H9 (cell line): ENCODE results near the gene GRIN2A. TPM values are rescaled to one million over a fixed set of nuclear protein-coding genes. Genes with fewer than 3 reads are reported as not detected.

Experiments used
- DNase-seq: peaks from one replicate; pipeline ENCODE4 v3.0.0-alpha.2; 2017
- H2AFZ ChIP-seq: one replicate; pipeline ENCODE4 v1.6.1; 2013; ENCODE audit warnings: mild to moderate bottlenecking, low read length, control low read depth, moderate library complexity
- H2AK5ac ChIP-seq: 2 replicates; pipeline ENCODE4 v1.6.1; 2013; ENCODE audit warnings: low read length, control low read depth, mixed read lengths; ENCODE audit not compliant: insufficient read length
- H2BK120ac ChIP-seq: one replicate; pipeline ENCODE4 v1.6.1; 2013; ENCODE audit warnings: low read depth, mild to moderate bottlenecking, low read length, control low read depth, inconsistent platforms; ENCODE audit not compliant: poor library complexity, severe bottlenecking
- H2BK12ac ChIP-seq: 2 replicates; pipeline ENCODE4 v1.6.1; 2013; ENCODE audit warnings: low read length, control low read depth, mixed read lengths, low read depth; ENCODE audit not compliant: insufficient read length
- H2BK15ac ChIP-seq: 2 replicates; pipeline ENCODE4 v1.6.1; 2013; ENCODE audit warnings: low read depth, low read length, control low read depth
- H2BK20ac ChIP-seq: one replicate; pipeline ENCODE4 v1.6.1; 2013; ENCODE audit warnings: low read depth, mild to moderate bottlenecking, low read length, control low read depth, inconsistent platforms; ENCODE audit not compliant: poor library complexity, severe bottlenecking
- H2BK5ac ChIP-seq: 2 replicates; pipeline ENCODE4 v1.6.1; 2013; ENCODE audit warnings: low read length, control low read depth, mixed read lengths; ENCODE audit not compliant: insufficient read length
- H3K14ac ChIP-seq: 2 replicates; pipeline ENCODE4 v1.6.1; 2013; ENCODE audit warnings: low read length, control low read depth; ENCODE audit not compliant: insufficient read depth
- H3K18ac ChIP-seq: 2 replicates; pipeline ENCODE4 v1.6.1; 2013; ENCODE audit warnings: low read depth, mild to moderate bottlenecking, mixed read lengths, low read length, control low read depth; ENCODE audit not compliant: insufficient read length
- H3K23ac ChIP-seq: 2 replicates; pipeline ENCODE4 v1.6.1; 2013; ENCODE audit warnings: low read length, control low read depth, mixed read lengths, low read depth; ENCODE audit not compliant: insufficient read length
- H3K23me2 ChIP-seq: 2 replicates; pipeline ENCODE4 v1.6.1; 2013; ENCODE audit warnings: low read depth, mild to moderate bottlenecking, mixed read lengths, low read length, control low read depth; ENCODE audit not compliant: insufficient read length, poor library complexity, severe bottlenecking
- H3K27ac ChIP-seq: 2 replicates; pipeline ENCODE4 v1.5.1; 2013; ENCODE audit warnings: low read length, control low read depth, mixed read lengths, low read depth; ENCODE audit not compliant: insufficient read length
- H3K27me3 ChIP-seq: 2 replicates; pipeline ENCODE4 v1.6.1; 2013; ENCODE audit warnings: low read length, control low read depth, inconsistent platforms; ENCODE audit not compliant: insufficient read depth
- H3K4ac ChIP-seq: 2 replicates; pipeline ENCODE4 v1.6.1; 2013; ENCODE audit warnings: low read depth, mild to moderate bottlenecking, control low read depth, inconsistent platforms, low read length, moderate library complexity
- H3K4me1 ChIP-seq: 2 replicates; pipeline ENCODE4 v1.6.1; 2013; ENCODE audit warnings: low read length, control low read depth, inconsistent platforms; ENCODE audit not compliant: insufficient read depth
- H3K4me2 ChIP-seq: 2 replicates; pipeline ENCODE4 v1.6.1; 2013; ENCODE audit warnings: low read length, control low read depth, mixed read lengths; ENCODE audit not compliant: insufficient read length, insufficient read depth
- H3K56ac ChIP-seq: 2 replicates; pipeline ENCODE4 v1.6.1; 2013; ENCODE audit warnings: low read depth, mild to moderate bottlenecking, mixed read lengths, low read length, control low read depth; ENCODE audit not compliant: insufficient read length
- H3K79me1 ChIP-seq: 2 replicates; pipeline ENCODE4 v1.6.1; 2013; ENCODE audit warnings: low read depth, mild to moderate bottlenecking, moderate library complexity, low read length, control low read depth, inconsistent platforms; ENCODE audit not compliant: insufficient read depth, poor library complexity, severe bottlenecking
- H3K79me2 ChIP-seq: 2 replicates; pipeline ENCODE4 v1.6.1; 2013; ENCODE audit warnings: low read length, control low read depth, inconsistent platforms; ENCODE audit not compliant: insufficient read depth
- H3K9ac ChIP-seq: 2 replicates; pipeline ENCODE4 v1.6.1; 2013; ENCODE audit warnings: low read length, control low read depth, mixed read lengths; ENCODE audit not compliant: insufficient read length; ENCODE audit errors: extremely low read depth
- H3K9me3 ChIP-seq: one replicate; pipeline ENCODE4 v1.6.1; 2013; ENCODE audit warnings: low read depth, low read length, inconsistent platforms; ENCODE audit not compliant: control insufficient read depth
- H3T11ph ChIP-seq: one replicate; pipeline ENCODE4 v1.6.1; 2013; ENCODE audit warnings: mild to moderate bottlenecking, low read length, control low read depth, inconsistent platforms
- H4K20me1 ChIP-seq: one replicate; pipeline ENCODE4 v1.6.1; 2013; ENCODE audit not compliant: control insufficient read depth, insufficient read length, insufficient read depth
- H4K5ac ChIP-seq: 2 replicates; pipeline ENCODE4 v1.6.1; 2013; ENCODE audit warnings: low read depth, mild to moderate bottlenecking, mixed read lengths, low read length, control low read depth; ENCODE audit not compliant: insufficient read length
- H4K8ac ChIP-seq: replicated peaks from 2 replicates; pipeline ENCODE4 v1.6.1; 2013; ENCODE audit warnings: low read length, control low read depth, mixed read lengths, low read depth; ENCODE audit not compliant: insufficient read length
- H4K91ac ChIP-seq: 2 replicates; pipeline ENCODE4 v1.6.1; 2013; ENCODE audit warnings: low read depth, mild to moderate bottlenecking, moderate library complexity, mixed read lengths, low read length, control low read depth; ENCODE audit not compliant: insufficient read length
- H3K27ac Mint-ChIP-seq, 3 experiments: 2 replicates in 2 of 3; 3 replicates in 1 of 3; pipeline ENCODE4 v1.8.0; 2020 to 2021; ENCODE audit warnings: mixed read lengths in 3 of 3, mild to moderate bottlenecking in 1 of 3, moderate library complexity in 1 of 3
- H3K27me3 Mint-ChIP-seq: 2 replicates; pipeline ENCODE4 v1.8.0; 2021; ENCODE audit warnings: low read depth, mild to moderate bottlenecking, moderate library complexity, mixed read lengths
- H3K36me3 Mint-ChIP-seq, 3 experiments: 2 replicates in 2 of 3; 3 replicates in 1 of 3; pipeline ENCODE4 v1.8.0; 2020 to 2021; ENCODE audit warnings: low read depth in 3 of 3, mixed read lengths in 3 of 3; ENCODE audit not compliant: insufficient read depth in 1 of 3
- H3K4me1 Mint-ChIP-seq, 2 experiments: 2 replicates each; pipeline ENCODE4 v1.8.0; 2020; ENCODE audit warnings: mixed read lengths in 2 of 2
- H3K4me3 Mint-ChIP-seq, 2 experiments: 2 replicates in 1 of 2; 3 replicates in 1 of 2; pipeline ENCODE4 v1.8.0; 2020 to 2021; ENCODE audit warnings: mild to moderate bottlenecking in 2 of 2, mixed read lengths in 2 of 2, moderate library complexity in 1 of 2
- H3K9me3 Mint-ChIP-seq, 2 experiments: 2 replicates in 1 of 2; 3 replicates in 1 of 2; pipeline ENCODE4 v1.8.0; 2020; ENCODE audit warnings: mild to moderate bottlenecking in 2 of 2, mixed read lengths in 2 of 2, moderate library complexity in 1 of 2
- CTCF ChIP-seq: fragments of 200-600 bp; sonication (generic); conservative IDR thresholded peaks from 3 replicates; pipeline ENCODE4 v1.8.0; 2021; ENCODE audit warnings: antibody characterized with exemption, mild to moderate bottlenecking
- WGBS: extraction: QIAGEN DNeasy Blood & Tissue Kit; methylation state at CpG from one replicate; pipeline ENCODE4 v1.1.7; 2013; ENCODE audit warnings: missing lambda C conversion rate, low lambda C conversion rate, mixed read lengths; ENCODE audit not compliant: insufficient read length; ENCODE audit errors: extremely low coverage; 5-methylcytosine and 5-hydroxymethylcytosine counted together
- total RNA-seq: library from RNA; stranded (reverse); gene quantifications from 2 replicates; pipeline ENCODE4 v1.2.1, GENCODE V29; 2021

GRIN2A gene
- total RNA-seq, 1 experiment from 2014 or later, result 1.5 TPM

- TF ChIP-seq CTCF, result no peak
- no peaks in the 10 kb centered on the region for H4K20me1 ChIP-seq
- no peak overlapping the region for H3K4ac ChIP-seq
- no peak for DNase-seq
- no peak overlapping the region for H3K4me2 ChIP-seq
- no peak overlapping the region for H4K8ac ChIP-seq
- H3K23ac ChIP-seq, result no peak overlapping the region
- no peaks in the 10 kb centered on the region for H3K9me3 Mint-ChIP-seq
- no peak overlapping the region for H4K91ac ChIP-seq
- no peak overlapping the region for H2BK15ac ChIP-seq
- H3K27ac ChIP-seq, result no peak overlapping the region
- H3K9ac ChIP-seq, result no peak overlapping the region
- H2AFZ ChIP-seq, result no peak overlapping the region
- peaks cover 6 to 9% of the 10 kb centered on the region in 2 experiments; a peak in 3 of 4 replicates for H3K4me1 Mint-ChIP-seq
- no peaks in the 10 kb centered on the region for H3K79me2 ChIP-seq
- H3K27me3 Mint-ChIP-seq, result peaks cover 1% of the 10 kb centered on the region; the same call in 1 of the 2 replicates
- H2BK5ac ChIP-seq, result no peak overlapping the region
- no peak overlapping the region for H2BK20ac ChIP-seq
- H2BK120ac ChIP-seq, result no peak overlapping the region
- no CpG with 5 or more reads among the region's 5 CpGs for WGBS
- H3K4me1 ChIP-seq, result no peaks in the 10 kb centered on the region
- no peak overlapping the region for H3K14ac ChIP-seq
- H2AK5ac ChIP-seq, result no peak overlapping the region
- no peak overlapping the region for H3K4me3 Mint-ChIP-seq
- H3T11ph ChIP-seq, result no peak overlapping the region
- H3K18ac ChIP-seq, result no peak overlapping the region
- no peak overlapping the region for H3K27ac Mint-ChIP-seq
- no peak overlapping the region for H4K5ac ChIP-seq
- H3K27me3 ChIP-seq, result no peaks in the 10 kb centered on the region
- H3K23me2 ChIP-seq, result no peaks in the 10 kb centered on the region
- H3K9me3 ChIP-seq, result no peaks in the 10 kb centered on the region
- H2BK12ac ChIP-seq, result no peak overlapping the region
- H3K56ac ChIP-seq, result no peak overlapping the region
- H3K36me3 Mint-ChIP-seq, result no peaks in the 10 kb centered on the region
- H3K79me1 ChIP-seq, result no peaks in the 10 kb centered on the region
Observed at GRCh38 chr16:10026593-10026992, 155.6 kb downstream of the GRIN2A start.
